Coronary artery (tissue), 2 donors: ENCODE data around the gene XPO1.
A peak's percentile ranks its signal among the peaks of the same experiment; 100 is the strongest.
"Not testable (repeated sequence)": the region's sequence is repeated elsewhere in the genome, so short reads cannot be mapped to it uniquely, and the experiment has no call there.

Experiments
- DNase-seq: peaks from one replicate; pipeline ENCODE4 v3.0.0-alpha.2; 2017; ENCODE audit warnings: low spot score
- H3K27ac ChIP-seq, 2 donors: fragments of 200-600 bp; sonication (generic); one replicate each; pipeline ENCODE4 v1.5.1; 2016 to 2019
- H3K4me3 ChIP-seq: fragments of 200-600 bp; sonication (generic); 2 replicates; pipeline ENCODE4 v1.5.1; 2016; ENCODE audit warnings: mild to moderate bottlenecking, moderate library complexity
- TF ChIP-seq, protein P1 (sequence below): fragments of 200-600 bp; sonication (generic); IDR thresholded peaks from one replicate; pipeline ENCODE4 v1.5.1; 2019; ENCODE audit warnings: antibody characterized with exemption

The XPO1 gene

DNA sequence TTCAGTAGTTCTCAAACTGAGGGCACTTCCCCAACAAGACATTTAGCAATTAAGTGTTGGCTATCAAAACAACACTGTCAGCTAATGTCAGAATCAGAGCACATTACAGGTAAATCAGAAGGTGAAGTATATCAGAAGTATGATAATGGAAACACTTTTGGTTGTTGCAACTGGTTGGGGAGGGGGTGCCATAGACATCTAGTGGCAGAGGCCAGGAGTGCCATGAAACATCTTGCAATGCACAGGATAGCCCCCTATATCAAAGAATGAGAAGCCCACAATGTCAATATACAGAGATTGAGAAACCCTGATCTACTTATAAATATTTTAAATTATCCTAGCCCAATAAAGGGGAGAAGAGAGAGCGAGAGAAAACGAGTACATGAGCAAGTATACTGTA, 4.9 kb upstream of the XPO1 start:
- TF ChIP-seq, protein P1, sequence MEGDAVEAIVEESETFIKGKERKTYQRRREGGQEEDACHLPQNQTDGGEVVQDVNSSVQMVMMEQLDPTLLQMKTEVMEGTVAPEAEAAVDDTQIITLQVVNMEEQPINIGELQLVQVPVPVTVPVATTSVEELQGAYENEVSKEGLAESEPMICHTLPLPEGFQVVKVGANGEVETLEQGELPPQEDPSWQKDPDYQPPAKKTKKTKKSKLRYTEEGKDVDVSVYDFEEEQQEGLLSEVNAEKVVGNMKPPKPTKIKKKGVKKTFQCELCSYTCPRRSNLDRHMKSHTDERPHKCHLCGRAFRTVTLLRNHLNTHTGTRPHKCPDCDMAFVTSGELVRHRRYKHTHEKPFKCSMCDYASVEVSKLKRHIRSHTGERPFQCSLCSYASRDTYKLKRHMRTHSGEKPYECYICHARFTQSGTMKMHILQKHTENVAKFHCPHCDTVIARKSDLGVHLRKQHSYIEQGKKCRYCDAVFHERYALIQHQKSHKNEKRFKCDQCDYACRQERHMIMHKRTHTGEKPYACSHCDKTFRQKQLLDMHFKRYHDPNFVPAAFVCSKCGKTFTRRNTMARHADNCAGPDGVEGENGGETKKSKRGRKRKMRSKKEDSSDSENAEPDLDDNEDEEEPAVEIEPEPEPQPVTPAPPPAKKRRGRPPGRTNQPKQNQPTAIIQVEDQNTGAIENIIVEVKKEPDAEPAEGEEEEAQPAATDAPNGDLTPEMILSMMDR, result no peak
- no peak overlapping the region for H3K27ac ChIP-seq
- no peak for DNase-seq
- no peak overlapping the region for H3K4me3 ChIP-seq

DNA sequence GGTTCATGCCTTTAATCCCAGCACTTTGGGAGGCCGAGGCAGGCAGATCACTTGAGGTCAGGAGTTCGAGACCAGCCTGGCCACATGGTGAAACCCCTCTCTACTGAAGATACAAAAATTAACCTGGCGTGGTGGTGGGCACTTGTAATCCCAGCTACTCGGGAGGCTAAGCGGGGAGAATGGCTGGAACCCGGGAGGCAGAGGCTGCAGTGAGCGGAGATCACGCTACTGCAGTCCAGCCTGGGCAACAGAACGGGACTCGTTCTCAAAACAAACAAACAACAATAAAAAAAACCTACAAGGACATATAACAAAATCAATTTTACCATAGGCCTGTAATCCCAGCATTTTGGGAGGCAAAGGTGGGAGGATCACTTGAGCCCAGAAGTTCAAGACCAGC, 2.0 kb upstream of the XPO1 start:
- not testable (repeated sequence) for DNase-seq, H3K27ac ChIP-seq

DNA sequence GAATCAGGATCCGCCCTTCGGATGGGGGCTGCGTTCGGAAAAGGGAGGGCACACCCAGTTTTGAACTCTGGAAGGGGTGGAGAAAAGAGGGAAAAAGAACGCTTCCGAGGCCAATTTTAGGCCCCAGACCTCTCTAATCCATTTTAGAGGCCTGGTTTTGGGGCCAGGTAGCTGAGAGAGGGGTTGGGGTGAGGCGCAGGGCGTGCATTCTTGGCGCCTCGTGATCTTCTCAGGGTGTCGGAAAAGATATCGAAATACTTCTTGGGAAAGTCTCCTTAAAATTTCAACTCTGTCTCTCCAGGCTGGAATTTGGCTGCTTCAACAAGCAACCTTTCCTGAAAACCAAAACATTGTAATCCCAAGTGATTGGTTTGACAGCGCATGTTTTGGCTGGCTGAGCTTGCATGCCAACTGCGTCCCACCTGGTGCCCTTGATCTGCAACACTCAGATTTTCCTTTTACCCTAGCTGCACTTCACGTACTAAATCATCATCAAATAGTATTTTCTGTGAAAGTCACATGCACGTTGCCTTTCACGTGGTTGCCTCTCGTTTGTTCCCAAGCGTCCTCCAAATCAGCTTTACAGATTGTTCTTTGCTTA, 864 bp upstream of the XPO1 start:
- no peak for DNase-seq
- TF ChIP-seq, protein P1, result no peak
- H3K27ac ChIP-seq, result peak overlapping the region; percentile 96 to 99
- peak overlapping the region; percentile 87 for H3K4me3 ChIP-seq

More for the DNA sequence above, 2.0 kb upstream of the XPO1 start:
- H3K4me3 ChIP-seq, result not testable (repeated sequence)

DNA sequence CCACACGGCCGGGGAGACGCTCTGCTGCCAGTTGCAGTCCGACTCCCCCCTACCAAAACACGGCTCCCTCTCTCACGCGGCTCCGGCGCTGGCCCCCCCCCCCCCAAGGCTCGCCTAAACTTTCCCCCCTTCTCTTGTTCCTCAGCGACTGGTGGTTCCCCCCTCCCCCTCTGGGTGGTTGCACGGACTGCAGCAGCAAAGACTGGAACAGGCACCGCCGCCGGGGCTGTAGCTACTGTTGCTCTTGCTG, 281 bp downstream of the XPO1 start:
- peak overlapping the region; percentile 87 for H3K4me3 ChIP-seq
- DNase-seq, result no peak
- TF ChIP-seq, protein P1, result no peak

DNA sequence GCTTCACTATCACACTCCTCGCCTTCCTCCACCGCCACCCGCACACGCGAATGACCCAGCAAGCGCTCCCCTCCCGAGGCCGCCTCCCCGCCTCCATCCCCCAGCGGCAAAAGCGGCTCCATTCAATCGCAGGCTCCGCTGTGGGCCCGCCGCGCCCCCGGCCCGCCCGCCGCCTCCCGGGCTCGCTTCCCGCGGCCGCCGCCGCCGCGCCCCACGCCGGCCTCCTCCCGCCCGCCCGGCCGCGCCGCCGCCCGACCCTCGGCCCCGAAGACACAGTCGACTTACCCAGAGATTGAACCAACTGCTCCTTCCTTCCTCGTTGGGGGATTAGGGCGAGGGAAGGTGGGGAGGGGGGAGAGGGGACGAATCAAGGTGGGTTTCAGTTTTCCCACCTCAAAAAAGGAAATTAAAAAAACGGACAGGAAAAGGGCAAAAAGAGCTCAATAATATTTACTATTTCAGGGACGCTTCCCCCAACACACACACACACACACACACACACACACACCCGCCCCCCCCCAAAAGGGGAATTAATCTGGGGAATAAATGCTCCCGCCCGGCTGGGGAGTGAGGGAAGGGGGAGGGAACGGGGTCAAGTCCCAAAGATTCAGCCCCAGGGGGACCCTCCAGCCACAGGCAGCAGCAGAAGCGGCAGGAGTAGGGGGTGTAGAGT, 743 bp downstream of the XPO1 start:
- Histone ChIP-seq H3K27ac (peak overlapping the region; percentile 96 to 99), H3K4me3 (peak overlapping the region; percentile 87)
- no peak for DNase-seq
- TF ChIP-seq, protein P1, result no peak

More for the DNA sequence above, 281 bp downstream of the XPO1 start:
- peak overlapping the region; percentile 96 to 99 for H3K27ac ChIP-seq

DNA sequence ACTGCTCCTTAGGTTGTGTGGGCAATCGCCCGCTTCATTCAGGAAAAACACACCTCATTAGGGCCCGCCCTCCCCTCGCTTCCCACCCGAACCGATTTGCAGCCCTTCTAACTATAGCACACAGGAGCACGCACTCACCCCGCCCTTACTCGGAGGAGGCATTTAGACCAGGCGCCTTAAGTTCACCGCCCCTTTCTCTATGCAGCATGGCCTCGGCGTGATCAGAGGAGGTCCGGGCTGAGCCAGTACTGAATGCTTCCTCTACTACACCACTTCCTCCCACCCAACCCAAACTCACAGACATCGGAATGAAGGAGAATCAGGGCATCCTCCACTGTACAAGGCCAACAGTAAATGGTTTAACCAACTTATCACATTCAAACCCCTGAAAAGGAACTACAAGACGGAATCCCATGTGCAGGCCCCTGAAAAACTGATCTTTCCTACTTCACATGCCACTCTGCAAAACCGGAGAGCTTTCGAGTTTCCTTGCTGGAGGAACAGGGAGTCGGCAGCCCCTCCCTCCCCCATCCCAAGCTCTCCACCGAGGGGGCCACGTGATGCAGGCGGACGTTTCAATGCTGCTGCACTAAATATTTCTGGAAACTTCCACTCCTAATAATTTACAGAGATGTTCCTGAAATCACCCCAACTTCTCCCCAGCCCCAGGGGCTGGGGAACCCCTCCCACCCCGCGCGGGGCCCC, 1.4 kb downstream of the XPO1 start:
- Histone ChIP-seq H3K4me3 (peak overlapping the region; percentile 87), H3K27ac (peak overlapping the region; percentile 96 to 99)
- peak; percentile 94 for DNase-seq
- TF ChIP-seq, protein P1, result no peak

DNA sequence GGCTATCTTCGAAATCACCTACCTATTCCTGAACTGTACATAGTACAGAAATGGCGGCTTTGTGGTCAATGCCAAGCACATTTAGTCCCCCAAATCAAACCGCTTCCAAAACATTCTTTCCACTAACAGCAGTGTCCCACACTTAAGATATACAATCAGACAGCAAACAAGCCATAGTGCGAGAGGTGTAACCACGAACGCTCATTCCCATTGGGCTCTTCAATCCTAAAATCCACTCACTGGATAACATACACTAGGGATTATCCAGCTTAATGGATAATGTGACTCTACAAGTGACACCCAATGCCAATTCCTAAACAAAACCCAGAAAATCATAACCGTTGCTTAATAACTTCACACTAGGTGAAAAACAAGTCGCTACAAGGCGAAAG, 2.0 kb downstream of the XPO1 start:
- DNase-seq, result no peak
- H3K27ac ChIP-seq, result peak overlapping the region; percentile 96 to 99
- peak overlapping the region; percentile 87 for H3K4me3 ChIP-seq
- TF ChIP-seq, protein P1, result no peak
